Measurements from ENCODE around the gene LYST. TPM values are rescaled to one million over a fixed set of nuclear protein-coding genes. Genes with fewer than 3 reads are reported as not detected.

Gene LYST
- total RNA-seq, 1 donor from 2014 or later, result 72.4 TPM

GRCh38 chr1:235861857-235862256, 4.8 kb downstream of the LYST start:
- Histone ChIP-seq H3K4me3 (no peak overlapping the region), H3K9me3 (no peaks in the 10 kb centered on the region), H3K27ac (no peak overlapping the region), H3K4me1 (peaks cover 36% of the 10 kb centered on the region), H3K27me3 (ENCODE audit: low read depth) (no peaks in the 10 kb centered on the region), H3K36me3 (no peaks in the 10 kb centered on the region)
- no peak for DNase-seq
- no peak for ATAC-seq
- TF ChIP-seq CTCF (IDR thresholded peaks at IDR 0.05), result no peak
- intact Hi-C loops (cut with DNase I), result no loop called here

GRCh38 chr1:235860829-235861228, 5.9 kb downstream of the LYST start:
- Histone ChIP-seq H3K27ac (no peak overlapping the region), H3K27me3 (ENCODE audit: low read depth) (no peaks in the 10 kb centered on the region), H3K9me3 (no peaks in the 10 kb centered on the region), H3K36me3 (no peaks in the 10 kb centered on the region), H3K4me3 (no peak overlapping the region), H3K4me1 (peaks cover 35% of the 10 kb centered on the region)
- intact Hi-C loops (cut with DNase I), result no loop called here
- ATAC-seq (no peak), DNase-seq (no peak)
- no peak for TF ChIP-seq CTCF (IDR thresholded peaks at IDR 0.05)

- no peak overlapping the region for H3K27ac ChIP-seq
These were observed 6.9 kb downstream of the LYST start for GRCh38 chr1:235859789-235860188.

GRCh38 chr1:235858766-235859165, 7.9 kb downstream of the LYST start:
- no peak overlapping the region for H3K27ac ChIP-seq
- intact Hi-C loops (cut with DNase I), result no loop called here
- no peaks in the 10 kb centered on the region for H3K27me3 ChIP-seq (ENCODE audit: low read depth)
- no peak for ATAC-seq
- H3K9me3 ChIP-seq, result no peaks in the 10 kb centered on the region
- H3K36me3 ChIP-seq, result no peaks in the 10 kb centered on the region
- no peak for TF ChIP-seq CTCF (IDR thresholded peaks at IDR 0.05)
- no peak overlapping the region for H3K4me3 ChIP-seq
- H3K4me1 ChIP-seq, result peaks cover 15% of the 10 kb centered on the region
- DNase-seq, result no peak

More at GRCh38 chr1:235859789-235860188, 6.9 kb downstream of the LYST start:
- Histone ChIP-seq H3K36me3 (no peaks in the 10 kb centered on the region), H3K4me1 (peaks cover 25% of the 10 kb centered on the region), H3K27me3 (ENCODE audit: low read depth) (no peaks in the 10 kb centered on the region), H3K4me3 (no peak overlapping the region), H3K9me3 (no peaks in the 10 kb centered on the region)
- intact Hi-C loops (cut with DNase I), result no loop called here
- no peak for TF ChIP-seq CTCF (IDR thresholded peaks at IDR 0.05)
- no peak for ATAC-seq
- DNase-seq, result no peak

GRCh38 chr1:235857756-235858155, 8.9 kb downstream of the LYST start:
- intact Hi-C loops (cut with DNase I), result no loop called here
- no peak for TF ChIP-seq CTCF (IDR thresholded peaks at IDR 0.05)
- Histone ChIP-seq H3K4me1 (peaks cover 9% of the 10 kb centered on the region), H3K9me3 (no peaks in the 10 kb centered on the region), H3K27me3 (ENCODE audit: low read depth) (no peaks in the 10 kb centered on the region), H3K36me3 (no peaks in the 10 kb centered on the region), H3K27ac (no peak overlapping the region), H3K4me3 (no peak overlapping the region)
- no peak for DNase-seq
- no peak for ATAC-seq
